HG03135 (cell line): ENCODE data around the gene ASIC3.
A peak's percentile ranks its signal among the peaks of the same experiment; 100 is the strongest.
"Not testable (repeated sequence)": the region's sequence is repeated elsewhere in the genome, so short reads cannot be mapped to it uniquely, and the experiment has no call there.

Source experiments
- ATAC-seq: cut with Tn5 transposase; IDR thresholded peaks from one replicate; pipeline ENCODE4 v1.9.1; 2021; ENCODE audit warnings: mild to moderate bottlenecking, moderate library complexity; ENCODE audit not compliant: unreplicated experiment

The ASIC3 gene

DNA sequence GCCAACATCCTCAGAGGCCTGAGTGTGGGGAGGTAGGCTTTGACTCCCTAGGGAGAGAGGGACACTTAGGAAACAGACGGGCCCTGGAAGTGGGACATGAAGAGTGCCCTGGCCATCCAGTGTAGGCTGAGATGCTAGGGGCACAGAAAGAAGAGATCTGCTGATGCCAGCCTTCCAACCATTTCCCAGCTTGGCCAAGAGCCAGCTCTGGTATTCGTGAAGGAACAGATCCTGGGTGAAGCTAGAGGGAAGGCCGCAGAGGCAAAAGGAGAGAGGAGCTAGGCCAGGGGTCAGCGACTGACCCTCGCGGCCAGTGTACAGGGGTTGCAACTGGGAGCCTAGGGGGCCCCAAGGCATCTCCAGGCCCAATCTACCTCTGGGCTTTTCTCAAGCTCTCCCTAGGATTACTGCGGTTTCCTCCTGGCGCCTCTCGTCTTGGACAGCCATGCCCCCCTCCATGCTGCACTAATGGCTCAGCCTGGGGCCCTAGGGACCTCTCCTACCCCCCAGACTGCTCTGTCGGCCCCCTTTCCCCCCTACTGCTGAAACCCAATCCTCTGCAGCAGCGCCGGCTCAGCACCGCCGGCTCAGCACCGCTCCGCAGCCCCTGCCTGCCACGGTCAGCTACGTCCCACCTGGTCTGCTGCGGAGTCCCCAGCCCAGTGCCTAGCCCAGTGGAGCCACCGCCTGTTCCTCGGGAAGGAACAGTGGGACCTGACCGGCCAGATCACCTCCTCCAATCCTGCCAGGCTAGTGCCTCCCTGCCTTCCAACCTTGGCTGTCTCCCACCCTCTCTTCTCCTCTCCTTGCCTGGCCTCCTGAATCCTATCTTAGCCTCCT, at the start of gene ASIC3:
ASIC3 (plus strand) TSS at position 556 of the 840 bp plus-strand sequence. CDS start 355 bp downstream, outside the sequence.
- no peak for ATAC-seq

DNA sequence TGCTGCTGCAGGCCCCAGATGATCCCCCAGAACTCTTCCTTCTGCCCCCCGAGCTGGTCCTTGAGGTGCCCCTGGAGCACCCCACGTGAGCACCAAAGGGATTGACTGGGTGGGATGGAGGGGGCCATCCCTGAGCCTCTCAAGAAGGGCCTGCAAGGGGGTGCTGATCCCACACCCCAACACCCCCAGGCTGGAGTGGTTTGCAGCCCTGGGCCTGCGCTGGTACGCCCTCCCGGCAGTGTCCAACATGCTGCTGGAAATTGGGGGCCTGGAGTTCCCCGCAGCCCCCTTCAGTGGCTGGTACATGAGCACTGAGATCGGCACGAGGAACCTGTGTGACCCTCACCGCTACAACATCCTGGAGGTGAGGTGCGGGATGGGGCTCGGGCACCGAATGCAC, 49.3 kb upstream of the ASIC3 start:
- ATAC-seq, result no peak

DNA sequence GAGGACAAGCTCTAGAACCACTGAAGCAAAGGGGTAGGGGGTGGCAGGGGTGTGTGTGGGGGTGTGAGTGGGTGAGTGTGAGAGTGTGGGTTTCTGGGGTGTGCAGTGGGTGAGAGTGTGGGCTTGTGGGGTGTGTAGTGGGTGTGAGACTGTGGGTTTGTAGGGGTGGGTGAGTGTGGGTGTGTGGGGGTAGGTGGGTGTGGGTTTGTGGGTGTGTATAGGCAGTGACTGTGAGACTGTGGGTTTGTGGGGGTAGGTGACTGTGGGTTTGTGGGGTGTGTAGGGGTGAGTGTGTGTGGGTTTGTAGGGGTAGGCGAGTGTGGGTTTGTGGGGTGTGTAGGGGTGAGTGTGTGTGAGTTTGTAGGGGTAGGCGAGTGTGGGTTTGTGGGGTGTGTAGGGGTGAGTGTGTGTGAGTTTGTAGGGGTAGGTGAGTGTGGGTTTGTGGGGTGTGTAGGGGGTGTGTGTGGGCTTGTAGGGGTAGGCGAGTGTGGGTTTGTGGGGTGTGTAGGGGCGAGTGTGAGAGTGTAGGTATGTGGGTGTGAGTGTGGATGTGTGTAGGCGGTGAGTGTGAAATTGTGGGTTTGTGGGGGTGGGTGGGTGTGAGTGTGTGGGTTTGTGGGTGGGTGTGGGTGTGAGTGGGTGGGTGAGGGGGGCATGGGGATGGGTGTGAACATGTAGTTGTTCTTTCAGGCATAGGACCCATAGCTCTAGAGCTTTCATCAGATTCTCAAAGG, 48.7 kb upstream of the ASIC3 start:
- no peak for ATAC-seq

DNA sequence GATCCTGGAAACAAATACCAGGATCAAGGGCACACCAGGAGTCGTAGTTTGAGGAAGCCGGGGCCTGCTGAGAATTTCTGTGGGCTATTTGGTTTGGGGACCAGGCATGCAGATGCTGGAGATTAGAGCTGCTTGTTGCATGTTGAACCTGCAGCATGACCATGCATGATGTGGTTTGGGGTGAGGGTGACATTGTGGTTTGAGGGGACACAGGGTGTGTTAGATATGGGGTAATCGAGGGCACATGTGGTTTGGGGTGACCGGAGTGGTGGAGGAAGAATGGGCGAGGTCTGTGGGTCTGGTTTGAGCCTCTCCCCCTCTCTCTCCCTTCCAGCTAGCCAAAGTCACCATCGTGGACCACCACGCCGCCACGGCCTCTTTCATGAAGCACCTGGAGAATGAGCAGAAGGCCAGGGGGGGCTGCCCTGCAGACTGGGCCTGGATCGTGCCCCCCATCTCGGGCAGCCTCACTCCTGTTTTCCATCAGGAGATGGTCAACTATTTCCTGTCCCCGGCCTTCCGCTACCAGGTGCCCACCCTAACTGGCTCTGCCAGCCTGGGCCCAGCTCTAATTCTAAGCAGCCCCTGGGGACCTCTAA, 47.3 kb upstream of the ASIC3 start:
- ATAC-seq, result no peak

DNA sequence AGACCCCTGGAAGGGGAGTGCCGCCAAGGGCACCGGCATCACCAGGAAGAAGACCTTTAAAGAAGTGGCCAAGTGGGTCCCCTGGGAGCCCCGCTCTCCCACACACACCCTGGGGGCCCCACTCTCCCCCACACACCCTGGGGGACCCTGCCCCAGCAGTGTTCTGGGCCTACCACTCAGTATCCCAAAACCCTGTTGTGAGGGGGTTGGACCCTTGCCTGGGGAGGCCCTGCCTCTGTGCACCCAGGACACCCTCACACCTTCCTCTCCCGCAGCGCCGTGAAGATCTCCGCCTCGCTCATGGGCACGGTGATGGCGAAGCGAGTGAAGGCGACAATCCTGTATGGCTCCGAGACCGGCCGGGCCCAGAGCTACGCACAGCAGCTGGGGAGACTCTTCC, 46.8 kb upstream of the ASIC3 start:
- no peak for ATAC-seq

DNA sequence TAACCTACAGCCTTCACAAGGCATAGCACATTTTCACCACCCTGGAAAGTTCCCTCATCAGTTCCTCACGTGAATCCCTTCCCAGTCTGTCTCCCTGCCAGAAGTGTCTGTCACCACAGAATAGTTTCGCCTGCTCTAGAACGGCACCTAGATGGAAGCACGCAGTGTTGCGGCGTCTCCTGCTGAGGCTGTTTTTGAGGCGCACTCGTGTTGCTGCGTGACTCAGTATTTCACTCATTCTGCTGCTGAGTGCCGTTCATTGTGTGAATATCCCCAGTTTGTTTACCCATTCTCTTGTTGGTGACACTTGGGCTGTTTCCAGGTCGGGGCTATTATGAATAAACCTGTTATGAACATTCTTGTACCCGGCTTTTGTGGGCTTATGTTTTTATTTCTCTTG, 44.8 kb upstream of the ASIC3 start:
- ATAC-seq, result no peak

DNA sequence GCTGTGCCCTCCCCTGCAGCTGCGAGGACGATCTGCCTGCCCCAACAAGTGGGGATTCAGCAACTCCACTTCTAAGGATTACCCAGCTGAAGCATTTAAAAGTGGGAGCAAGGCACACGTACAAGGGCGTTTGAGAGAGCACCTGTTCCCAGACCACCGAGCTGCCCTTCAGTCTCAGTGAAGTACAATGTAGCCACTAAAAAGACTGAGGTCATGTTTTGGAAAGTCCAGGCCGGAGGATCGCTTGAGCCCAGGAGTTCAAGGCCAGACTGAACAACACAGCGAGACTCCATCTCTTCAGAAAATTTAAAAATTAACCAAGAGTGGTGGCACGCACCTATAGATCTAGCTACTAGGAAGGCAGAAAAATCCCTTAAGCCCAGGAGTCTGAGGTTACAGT, 42.8 kb upstream of the ASIC3 start:
- ATAC-seq, result no peak

DNA sequence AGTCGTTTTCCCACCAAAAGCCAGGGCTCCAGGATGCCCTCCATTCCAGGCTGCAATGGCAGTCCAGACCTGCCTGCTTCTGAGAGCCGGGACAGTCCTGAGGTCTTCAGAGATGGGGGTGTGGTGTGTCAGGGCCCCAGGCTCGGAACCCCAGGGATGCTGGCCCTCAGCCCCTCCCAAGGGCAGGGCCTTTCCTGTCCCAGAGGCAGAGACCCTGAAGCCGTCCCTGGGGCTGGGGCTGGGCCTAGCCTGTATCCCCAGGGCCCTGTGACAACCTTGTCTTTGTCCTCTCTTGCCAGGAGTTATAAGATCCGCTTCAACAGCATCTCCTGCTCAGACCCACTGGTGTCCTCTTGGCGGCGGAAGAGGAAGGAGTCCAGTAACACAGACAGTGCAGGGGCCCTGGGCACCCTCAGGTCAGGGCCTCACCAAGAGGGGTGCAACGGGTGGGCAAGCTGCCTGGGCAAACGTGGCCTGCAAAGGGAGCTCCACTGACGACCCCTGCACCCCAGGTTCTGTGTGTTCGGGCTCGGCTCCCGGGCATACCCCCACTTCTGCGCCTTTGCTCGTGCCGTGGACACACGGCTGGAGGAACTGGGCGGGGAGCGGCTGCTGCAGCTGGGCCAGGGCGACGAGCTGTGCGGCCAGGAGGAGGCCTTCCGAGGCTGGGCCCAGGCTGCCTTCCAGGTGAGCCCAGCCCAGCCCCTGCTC, 41.6 kb upstream of the ASIC3 start:
- ATAC-seq, result no peak

DNA sequence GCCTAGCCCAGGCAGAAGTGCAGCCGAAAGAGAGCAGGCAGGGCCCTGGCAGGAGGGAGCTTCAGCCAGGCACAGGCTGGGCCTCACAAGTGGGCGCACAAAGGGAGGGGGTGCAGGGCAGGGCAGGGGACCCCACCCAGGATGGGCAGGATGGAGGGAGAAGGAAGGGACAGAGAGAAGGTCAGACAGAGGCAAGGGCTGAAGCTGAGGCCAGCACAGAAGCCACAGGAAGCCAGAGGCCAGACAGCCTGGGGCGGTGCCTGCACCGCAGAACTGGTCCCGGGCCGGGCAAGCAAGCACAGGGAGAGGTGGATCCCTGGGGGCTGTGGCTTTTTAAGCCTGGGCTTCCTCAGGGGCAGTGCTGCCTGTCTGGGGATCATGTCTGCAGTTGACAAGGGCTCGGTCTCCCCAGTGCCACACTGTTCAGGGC, 40.8 kb upstream of the ASIC3 start:
- no peak for ATAC-seq

DNA sequence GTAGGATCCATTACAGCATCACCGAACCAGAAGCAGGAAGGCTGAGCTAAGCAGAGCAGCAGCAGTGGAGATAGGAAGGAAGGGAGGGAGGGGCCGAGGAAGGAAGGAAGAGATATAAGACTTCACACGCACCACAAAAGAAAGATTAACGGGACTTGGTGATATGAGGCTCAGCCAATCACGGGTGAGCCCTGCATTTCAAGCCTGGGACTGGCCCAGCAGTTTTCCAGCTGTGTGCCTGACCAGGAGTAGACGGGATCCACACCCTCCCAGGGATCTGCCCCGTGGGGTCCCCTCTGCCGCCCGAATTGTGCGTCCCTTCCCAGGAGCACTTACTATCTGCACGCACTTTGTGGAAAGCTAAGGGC, 40.2 kb upstream of the ASIC3 start:
- no peak for ATAC-seq

DNA sequence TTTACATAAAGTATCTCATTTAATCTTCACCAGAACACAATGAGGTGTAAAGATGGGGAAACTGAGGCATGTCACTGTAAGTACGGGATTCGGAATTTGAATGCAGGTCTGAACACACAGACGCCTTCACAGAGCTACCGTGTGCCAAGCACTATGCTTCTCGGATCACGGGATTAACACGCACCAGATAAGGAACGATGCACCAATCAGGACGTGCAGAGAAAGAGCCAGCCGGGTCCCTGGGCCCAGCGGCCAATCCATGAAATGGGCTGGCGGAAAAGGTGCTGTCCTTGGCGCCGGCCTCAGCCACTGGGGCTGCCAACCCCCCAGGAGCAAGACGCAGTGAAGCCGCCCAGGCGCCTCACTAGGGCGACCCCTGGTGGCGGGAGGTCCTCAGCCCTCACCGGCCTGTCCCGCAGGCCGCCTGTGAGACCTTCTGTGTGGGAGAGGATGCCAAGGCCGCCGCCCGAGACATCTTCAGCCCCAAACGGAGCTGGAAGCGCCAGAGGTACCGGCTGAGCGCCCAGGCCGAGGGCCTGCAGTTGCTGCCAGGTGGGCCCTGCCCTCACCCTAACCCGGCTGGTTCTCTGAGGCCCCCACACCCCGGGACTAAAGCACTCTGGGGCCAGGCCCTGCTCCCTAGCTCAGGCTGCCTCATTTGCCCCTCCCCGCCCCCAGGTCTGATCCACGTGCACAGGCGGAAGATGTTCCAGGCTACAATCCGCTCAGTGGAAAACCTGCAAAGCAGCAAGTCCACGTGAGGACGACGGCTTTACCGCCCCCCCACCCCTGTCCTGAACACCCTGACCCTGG, 39.6 kb upstream of the ASIC3 start:
- peak; percentile 57 for ATAC-seq

DNA sequence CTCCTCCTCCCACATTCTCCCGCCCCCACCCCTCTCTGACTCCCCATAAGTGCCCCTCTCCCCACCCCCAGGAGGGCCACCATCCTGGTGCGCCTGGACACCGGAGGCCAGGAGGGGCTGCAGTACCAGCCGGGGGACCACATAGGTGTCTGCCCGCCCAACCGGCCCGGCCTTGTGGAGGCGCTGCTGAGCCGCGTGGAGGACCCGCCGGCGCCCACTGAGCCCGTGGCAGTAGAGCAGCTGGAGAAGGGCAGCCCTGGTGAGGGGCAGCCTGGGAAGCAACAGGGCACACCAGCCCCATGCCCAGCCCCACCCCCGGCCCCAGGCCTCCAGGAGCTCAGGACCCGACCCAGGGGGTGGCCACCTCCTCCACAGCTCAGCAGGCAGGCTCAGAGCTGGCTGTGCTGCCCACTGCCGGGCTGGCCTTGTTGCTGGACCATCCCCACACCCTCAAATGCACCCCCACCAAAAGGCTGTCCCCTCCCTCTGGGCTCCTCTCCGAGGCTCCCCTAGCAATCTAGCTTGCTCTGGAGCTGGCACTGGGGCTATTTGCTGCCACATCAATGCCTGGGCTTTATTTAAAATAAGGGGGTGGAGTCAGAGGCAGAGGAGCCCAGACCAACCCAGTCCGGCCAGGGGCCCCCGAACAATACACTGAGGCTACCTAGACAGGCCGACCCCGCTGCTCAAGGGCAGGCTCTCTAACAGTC, 38.8 kb upstream of the ASIC3 start:
- no peak for ATAC-seq

DNA sequence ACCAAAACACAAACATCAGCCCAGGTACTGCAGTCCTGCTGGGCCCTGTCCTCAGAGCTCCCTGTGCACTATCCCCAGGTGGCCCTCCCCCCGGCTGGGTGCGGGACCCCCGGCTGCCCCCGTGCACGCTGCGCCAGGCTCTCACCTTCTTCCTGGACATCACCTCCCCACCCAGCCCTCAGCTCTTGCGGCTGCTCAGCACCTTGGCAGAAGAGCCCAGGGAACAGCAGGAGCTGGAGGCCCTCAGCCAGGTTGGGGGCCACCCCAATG, 38.4 kb upstream of the ASIC3 start:
- ATAC-seq, result no peak

DNA sequence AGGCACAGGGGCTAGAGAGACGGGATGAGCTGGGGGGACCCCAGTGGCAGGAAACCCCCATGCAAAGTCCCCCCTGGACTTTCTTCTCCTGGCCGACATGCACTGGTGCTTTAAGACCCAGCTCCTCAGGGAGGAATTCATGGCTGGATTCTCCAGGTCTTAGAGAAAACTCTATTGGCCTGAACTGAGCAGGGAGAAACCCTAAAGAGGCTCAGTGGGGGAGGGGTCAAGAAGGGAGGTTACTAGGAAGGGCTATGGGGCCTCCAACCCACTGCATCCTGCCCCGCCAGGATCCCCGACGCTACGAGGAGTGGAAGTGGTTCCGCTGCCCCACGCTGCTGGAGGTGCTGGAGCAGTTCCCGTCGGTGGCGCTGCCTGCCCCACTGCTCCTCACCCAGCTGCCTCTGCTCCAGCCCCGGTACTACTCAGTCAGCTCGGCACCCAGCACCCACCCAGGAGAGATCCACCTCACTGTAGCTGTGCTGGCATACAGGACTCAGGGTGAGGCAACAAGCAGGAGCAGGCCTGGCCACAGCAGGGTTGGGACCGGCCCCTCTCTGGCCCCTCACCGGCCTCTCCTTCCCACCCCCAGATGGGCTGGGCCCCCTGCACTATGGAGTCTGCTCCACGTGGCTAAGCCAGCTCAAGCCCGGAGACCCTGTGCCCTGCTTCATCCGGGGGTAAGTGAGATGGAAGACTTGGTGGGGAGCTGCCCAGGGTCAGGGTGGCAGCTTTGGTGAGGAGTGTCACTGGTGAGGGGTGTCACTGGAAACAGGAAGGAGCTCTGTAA, 37.8 kb upstream of the ASIC3 start:
- ATAC-seq, result no peak

DNA sequence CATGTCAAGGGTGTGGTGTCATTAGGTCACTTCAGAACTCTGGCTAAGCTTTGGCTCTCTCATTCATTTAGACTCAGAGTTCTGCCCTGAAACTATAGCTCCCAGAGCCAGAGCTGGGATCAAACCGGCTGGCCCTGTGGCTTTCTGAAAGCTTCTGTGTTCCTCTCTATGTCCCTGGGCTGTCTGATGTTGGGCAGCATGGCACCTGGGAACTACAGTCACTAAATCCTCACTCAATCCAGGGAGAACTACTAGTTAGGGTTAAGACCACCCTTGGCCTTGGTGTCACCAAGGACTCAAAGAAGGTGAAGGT, 37.3 kb upstream of the ASIC3 start:
- no peak for ATAC-seq

DNA sequence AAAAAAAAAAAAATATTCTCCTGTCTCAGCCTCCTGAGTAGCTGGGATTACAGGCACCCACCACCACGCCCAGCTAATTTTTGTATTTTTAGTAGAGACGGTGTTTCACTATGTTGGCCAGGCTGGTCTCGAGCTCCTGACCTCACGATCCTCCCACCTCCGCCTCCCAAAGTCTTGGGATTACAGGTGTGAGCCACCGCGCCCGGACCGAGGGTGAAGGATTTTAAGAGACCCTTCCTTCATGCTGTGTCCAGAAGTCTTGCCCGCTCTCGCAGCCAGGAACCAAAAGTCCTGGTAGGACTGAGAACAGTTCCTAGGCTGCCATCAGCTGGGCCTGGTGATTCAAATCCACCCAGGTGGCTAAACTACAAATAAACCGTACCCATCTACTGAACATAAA, 36.7 kb upstream of the ASIC3 start:
- not testable (repeated sequence) for ATAC-seq

DNA sequence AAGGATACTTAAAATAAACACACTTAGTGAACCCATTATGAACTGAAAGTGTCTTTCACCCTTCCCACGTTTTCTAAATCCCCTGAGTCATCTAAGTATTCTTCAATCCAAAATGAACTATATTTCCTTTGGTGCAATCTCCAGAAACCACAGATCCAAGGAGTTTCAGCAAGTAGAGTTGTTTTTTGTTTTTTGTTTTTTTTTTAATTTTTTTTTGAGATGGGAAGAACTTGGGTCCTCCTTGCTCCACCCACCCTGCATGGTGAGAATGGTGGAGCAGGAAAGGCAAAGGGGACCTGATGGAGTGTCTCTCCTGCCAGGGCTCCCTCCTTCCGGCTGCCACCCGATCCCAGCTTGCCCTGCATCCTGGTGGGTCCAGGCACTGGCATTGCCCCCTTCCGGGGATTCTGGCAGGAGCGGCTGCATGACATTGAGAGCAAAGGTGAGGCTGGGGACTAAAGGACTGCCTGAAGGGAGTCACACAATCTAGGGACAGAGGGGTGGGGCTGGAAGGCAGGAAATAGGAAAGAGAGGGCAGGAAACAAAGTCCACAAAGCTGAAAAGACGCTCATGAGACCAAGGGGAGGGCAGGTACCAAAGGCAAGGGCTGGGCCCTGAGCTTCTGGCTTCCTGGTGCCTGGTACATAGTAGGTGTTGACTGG, 36.2 kb upstream of the ASIC3 start:
- ATAC-seq, result no peak

DNA sequence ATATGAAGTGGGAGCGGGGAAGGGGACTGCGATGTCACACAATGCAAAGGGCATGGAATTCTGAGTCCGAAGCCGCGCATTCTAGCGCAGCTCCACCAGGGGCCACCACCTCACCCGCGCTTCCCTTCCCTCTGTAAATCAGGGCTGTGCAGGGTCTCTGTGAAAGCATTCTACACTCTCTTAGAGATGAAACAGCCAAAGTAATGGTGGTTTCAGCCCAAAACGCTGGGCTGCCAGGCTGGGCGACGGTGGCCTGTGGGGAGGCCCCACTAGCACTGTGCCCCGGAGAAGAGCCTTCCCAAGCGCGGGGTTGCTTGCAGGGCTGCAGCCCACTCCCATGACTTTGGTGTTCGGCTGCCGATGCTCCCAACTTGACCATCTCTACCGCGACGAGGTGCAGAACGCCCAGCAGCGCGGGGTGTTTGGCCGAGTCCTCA, 35.4 kb upstream of the ASIC3 start:
- ATAC-seq, result no peak

DNA sequence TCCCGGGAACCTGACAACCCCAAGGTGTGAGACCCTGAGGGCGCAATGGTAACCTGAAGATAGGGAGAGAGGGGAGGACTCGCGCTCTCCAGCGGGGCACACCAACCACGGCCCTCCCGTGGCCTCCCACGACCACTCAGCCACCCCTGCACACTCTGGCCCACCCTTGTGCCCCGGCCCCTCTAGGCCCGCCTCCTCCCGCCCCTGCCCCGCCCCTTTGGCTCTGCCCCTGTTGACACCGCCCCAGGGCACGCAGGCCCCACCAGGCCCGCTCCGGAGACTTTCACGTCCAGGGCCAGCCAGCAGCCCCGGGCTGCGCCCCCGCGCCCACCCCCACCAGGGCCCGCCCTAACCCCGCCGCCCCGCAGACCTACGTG, 35.0 kb upstream of the ASIC3 start:
- no peak for ATAC-seq
